HUES48 (cell line): ENCODE data around the gene SLC6A17.

Source experiments
- H3K27ac ChIP-seq: one replicate; pipeline ENCODE4 v1.7.0; 2013; ENCODE audit warnings: low read depth, low read length, inconsistent platforms
- H3K27me3 ChIP-seq: 2 replicates; pipeline ENCODE4 v1.6.1; 2013; ENCODE audit warnings: mild to moderate bottlenecking, low read length; ENCODE audit not compliant: control insufficient read depth, insufficient read depth
- H3K36me3 ChIP-seq: 2 replicates; pipeline ENCODE4 v1.6.1; 2013; ENCODE audit warnings: low read length; ENCODE audit not compliant: control insufficient read depth, insufficient read depth
- H3K4me1 ChIP-seq: 2 replicates; pipeline ENCODE4 v1.6.1; 2013; ENCODE audit warnings: mild to moderate bottlenecking, low read length; ENCODE audit not compliant: control insufficient read depth, insufficient read depth
- H3K4me3 ChIP-seq: 2 replicates; pipeline ENCODE4 v1.5.1; 2013; ENCODE audit warnings: mild to moderate bottlenecking, low read depth, low read length
- H3K9ac ChIP-seq: 2 replicates; pipeline ENCODE4 v1.6.1; 2013; ENCODE audit warnings: mild to moderate bottlenecking, low read depth, low read length, moderate library complexity
- H3K9me3 ChIP-seq: 2 replicates; pipeline ENCODE4 v1.6.1; 2013; ENCODE audit warnings: low read length; ENCODE audit not compliant: control insufficient read depth, insufficient read depth

The SLC6A17 gene

GRCh38 chr1:110224240-110224995 is 74.1 kb downstream of the SLC6A17 start:
- no peak overlapping the region for H3K9ac ChIP-seq
- no peaks in the 10 kb centered on the region for H3K9me3 ChIP-seq
- no peaks in the 10 kb centered on the region for H3K27me3 ChIP-seq
- 0 out of 2 replicates have a peak, but pooled peaks cover 12% of the 10 kb centered on the region for H3K36me3 ChIP-seq
- no peaks in the 10 kb centered on the region for H3K4me1 ChIP-seq
- no peak overlapping the region for H3K4me3 ChIP-seq
- no peak overlapping the region for H3K27ac ChIP-seq

DNA sequence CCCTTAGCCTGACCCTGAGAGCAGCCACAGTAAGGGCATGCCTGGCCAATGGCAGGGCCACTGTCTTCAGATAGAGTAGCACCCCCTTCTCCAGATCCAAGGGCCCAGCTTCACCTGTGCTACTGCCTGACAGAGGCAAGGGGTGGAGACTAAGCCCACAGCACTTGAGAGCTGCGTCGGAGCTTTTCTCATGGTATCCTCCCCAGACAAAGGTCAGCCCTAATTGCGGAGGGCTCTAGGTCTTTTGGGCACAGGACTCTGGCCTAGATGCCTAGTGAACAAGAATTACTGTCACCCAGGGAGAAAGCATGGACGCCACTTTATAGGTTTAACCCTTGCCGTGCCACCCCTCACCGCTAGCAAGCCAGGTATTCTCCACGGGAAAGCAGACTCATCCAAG is 74.9 kb downstream of the SLC6A17 start:
- Histone ChIP-seq H3K9ac (no peak overlapping the region), H3K27me3 (no peaks in the 10 kb centered on the region), H3K36me3 (0 out of 2 replicates have a peak, but pooled peaks cover 12% of the 10 kb centered on the region), H3K27ac (no peak overlapping the region), H3K4me3 (no peak overlapping the region), H3K4me1 (no peaks in the 10 kb centered on the region), H3K9me3 (no peaks in the 10 kb centered on the region)

DNA sequence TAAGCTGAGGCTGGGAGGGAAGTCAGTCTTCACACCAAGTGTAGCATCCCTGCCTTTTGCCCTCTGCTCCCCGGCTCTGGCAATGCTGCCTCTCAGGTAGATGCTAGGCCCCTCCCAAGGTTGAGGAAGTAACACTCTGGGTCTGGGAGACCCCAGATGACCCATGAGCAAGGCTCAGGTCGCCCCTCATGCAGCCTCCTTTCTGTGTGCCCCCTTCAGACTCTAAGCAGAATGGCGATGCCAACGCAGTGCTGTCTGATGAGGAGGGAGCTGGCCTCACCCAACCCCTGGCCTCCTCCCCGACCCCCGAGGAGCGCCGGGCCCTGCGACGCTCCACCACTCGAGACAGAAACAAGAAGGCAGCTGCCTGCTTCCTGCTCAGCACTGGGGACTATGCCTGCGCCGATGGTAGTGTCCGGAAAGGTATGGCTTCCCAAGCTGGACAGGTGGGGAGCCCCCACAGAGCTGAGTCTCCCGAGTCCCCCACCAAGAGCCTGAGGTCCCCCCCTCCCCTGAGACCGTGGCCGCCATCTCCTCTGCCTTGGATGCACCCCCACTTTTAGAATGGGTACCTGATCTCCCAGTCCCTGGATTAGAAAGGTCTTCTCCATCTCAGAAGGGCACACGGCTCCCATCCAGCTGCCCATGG is 75.6 kb downstream of the SLC6A17 start:
- Histone ChIP-seq H3K27ac (no peak overlapping the region), H3K4me1 (no peaks in the 10 kb centered on the region), H3K4me3 (no peak overlapping the region), H3K36me3 (0 out of 2 replicates have a peak, but pooled peaks cover 12% of the 10 kb centered on the region), H3K9ac (no peak overlapping the region), H3K27me3 (no peaks in the 10 kb centered on the region), H3K9me3 (no peaks in the 10 kb centered on the region)

GRCh38 chr1:110227774-110228173 is 77.5 kb downstream of the SLC6A17 start:
- Histone ChIP-seq H3K27me3 (no peaks in the 10 kb centered on the region), H3K27ac (no peak overlapping the region), H3K4me1 (no peaks in the 10 kb centered on the region), H3K36me3 (peaks cover 16% of the 10 kb centered on the region), H3K9me3 (no peaks in the 10 kb centered on the region), H3K4me3 (no peak overlapping the region), H3K9ac (no peak overlapping the region)

- Histone ChIP-seq H3K36me3 (peaks cover 15% of the 10 kb centered on the region), H3K4me3 (no peak overlapping the region), H3K9me3 (no peaks in the 10 kb centered on the region), H3K27me3 (no peaks in the 10 kb centered on the region), H3K4me1 (no peaks in the 10 kb centered on the region), H3K9ac (no peak overlapping the region), H3K27ac (no peak overlapping the region)
These were observed 78.1 kb downstream of the SLC6A17 start for GRCh38 chr1:110228381-110228780.

DNA sequence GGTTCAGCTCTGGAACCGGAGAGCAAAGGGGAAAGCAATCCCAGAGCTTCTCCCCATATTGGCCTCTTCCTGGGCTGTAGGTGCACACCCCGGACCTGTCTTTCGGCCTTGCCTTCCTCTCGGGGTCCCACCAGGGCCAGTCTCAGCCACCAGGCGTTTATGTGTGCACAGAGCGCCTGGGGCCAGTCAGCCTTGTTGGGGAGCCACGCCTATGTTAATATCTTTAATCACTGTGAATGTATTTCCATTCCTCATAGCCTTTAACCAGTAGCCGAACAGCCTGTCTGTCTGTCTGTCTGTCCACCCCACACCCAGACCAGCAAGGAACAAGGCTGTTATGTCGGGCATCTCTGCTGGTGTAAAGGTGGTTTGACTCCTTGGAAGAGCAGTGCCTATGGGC is 78.6 kb downstream of the SLC6A17 start:
- no peaks in the 10 kb centered on the region for H3K9me3 ChIP-seq
- H3K36me3 ChIP-seq: peaks cover 10% of the 10 kb centered on the region
- H3K4me3 ChIP-seq: no peak overlapping the region
- no peak overlapping the region for H3K9ac ChIP-seq
- H3K27me3 ChIP-seq: no peaks in the 10 kb centered on the region
- no peaks in the 10 kb centered on the region for H3K4me1 ChIP-seq
- H3K27ac ChIP-seq: no peak overlapping the region

- no peak overlapping the region for H3K4me3 ChIP-seq
- H3K27ac ChIP-seq: no peak overlapping the region
- no peak overlapping the region for H3K9ac ChIP-seq
- peaks cover 10% of the 10 kb centered on the region for H3K36me3 ChIP-seq
- H3K27me3 ChIP-seq: no peaks in the 10 kb centered on the region
- H3K4me1 ChIP-seq: no peaks in the 10 kb centered on the region
- no peaks in the 10 kb centered on the region for H3K9me3 ChIP-seq
These were observed 79.2 kb downstream of the SLC6A17 start for GRCh38 chr1:110229348-110230001.

GRCh38 chr1:110230381-110231199 is 80.3 kb downstream of the SLC6A17 start:
- no peaks in the 10 kb centered on the region for H3K9me3 ChIP-seq
- H3K27ac ChIP-seq: no peak overlapping the region
- no peak overlapping the region for H3K9ac ChIP-seq
- H3K4me1 ChIP-seq: peaks cover 4% of the 10 kb centered on the region; the same call in 1 of the 2 replicates
- no peak overlapping the region for H3K4me3 ChIP-seq
- H3K36me3 ChIP-seq: peaks cover 10% of the 10 kb centered on the region
- no peaks in the 10 kb centered on the region for H3K27me3 ChIP-seq

DNA sequence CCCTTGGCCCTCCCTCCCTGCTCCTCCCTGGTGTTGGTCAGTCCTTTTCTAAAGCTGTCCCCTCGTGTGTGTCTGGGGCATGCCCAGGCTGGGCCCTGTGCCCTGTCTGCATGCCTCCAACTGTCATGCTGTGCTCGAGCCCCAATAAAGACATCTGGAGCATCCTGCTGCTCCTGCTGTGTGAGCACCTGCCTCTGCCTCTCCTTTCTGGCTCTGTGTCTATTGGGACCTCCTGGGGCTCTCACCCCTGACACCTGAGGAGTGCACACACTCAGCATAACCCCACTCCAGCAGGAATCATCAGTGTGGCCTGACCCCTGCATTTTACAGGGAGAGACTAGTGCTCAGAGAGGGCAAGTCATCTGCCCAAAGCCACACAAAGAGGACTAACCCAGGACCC is 83.6 kb downstream of the SLC6A17 start:
- Histone ChIP-seq H3K36me3 (peaks cover 5% of the 10 kb centered on the region), H3K9ac (no peak overlapping the region), H3K4me3 (no peak overlapping the region), H3K27me3 (no peaks in the 10 kb centered on the region), H3K9me3 (no peaks in the 10 kb centered on the region), H3K4me1 (peaks cover 7% of the 10 kb centered on the region; the same call in 1 of the 2 replicates), H3K27ac (no peak overlapping the region)

- H3K9me3 ChIP-seq: no peaks in the 10 kb centered on the region
- no peak overlapping the region for H3K9ac ChIP-seq
- H3K27ac ChIP-seq: no peak overlapping the region
- H3K27me3 ChIP-seq: no peaks in the 10 kb centered on the region
- H3K36me3 ChIP-seq: peaks cover 5% of the 10 kb centered on the region
- H3K4me1 ChIP-seq: peaks cover 7% of the 10 kb centered on the region; the same call in 1 of the 2 replicates
- no peak overlapping the region for H3K4me3 ChIP-seq
These were observed 84.4 kb downstream of the SLC6A17 start for GRCh38 chr1:110234691-110235090.
